RWPE2 (cell line): ENCODE data around the gene AFAP1L2.

Source experiments
- ATAC-seq: fragments of 200-7000 bp; cut with Tn5 transposase; 3 replicates; pipeline ENCODE4 v1.9.1; 2021; ENCODE audit warnings: low read depth
- DNase-seq: peaks from one replicate; pipeline ENCODE4 v3.0.0-alpha.2; 2020; ENCODE audit warnings: low spot score
- H3K27ac ChIP-seq: fragments of 450-650 bp; 2 replicates; pipeline ENCODE4 v1.5.1; 2017; ENCODE audit warnings: mild to moderate bottlenecking; ENCODE audit not compliant: poor library complexity, severe bottlenecking
- H3K27me3 ChIP-seq: fragments of 250-450 bp; sonication (Bioruptor Pico); 2 replicates; pipeline ENCODE4 v1.5.1; 2021; ENCODE audit warnings: mild to moderate bottlenecking, moderate library complexity; ENCODE audit not compliant: insufficient read depth, poor library complexity, severe bottlenecking
- H3K36me3 ChIP-seq: fragments of 250-450 bp; sonication (Bioruptor Pico); 2 replicates; pipeline ENCODE4 v1.5.1; 2020; ENCODE audit warnings: low read depth, mild to moderate bottlenecking, moderate library complexity
- H3K4me1 ChIP-seq: fragments of 250-450 bp; sonication (Bioruptor Pico); 2 replicates; pipeline ENCODE4 v1.5.1; 2021; ENCODE audit warnings: mild to moderate bottlenecking, moderate library complexity; ENCODE audit not compliant: insufficient read depth, poor library complexity, severe bottlenecking
- H3K4me3 ChIP-seq: fragments of 250-450 bp; sonication (Bioruptor Pico); 2 replicates; pipeline ENCODE4 v1.5.1; 2021; ENCODE audit warnings: mild to moderate bottlenecking, moderate library complexity; ENCODE audit not compliant: severe bottlenecking
- H3K9me3 ChIP-seq: fragments of 250-450 bp; sonication (Bioruptor Pico); 2 replicates; pipeline ENCODE4 v1.5.1; 2021; ENCODE audit warnings: mild to moderate bottlenecking, moderate library complexity; ENCODE audit not compliant: severe bottlenecking
- CTCF ChIP-seq: fragments of 450-650 bp; IDR thresholded peaks from one replicate; pipeline ENCODE4 v1.5.1; 2017; ENCODE audit warnings: mild to moderate bottlenecking, moderate library complexity; ENCODE audit not compliant: poor library complexity, severe bottlenecking

AFAP1L2 gene

DNA sequence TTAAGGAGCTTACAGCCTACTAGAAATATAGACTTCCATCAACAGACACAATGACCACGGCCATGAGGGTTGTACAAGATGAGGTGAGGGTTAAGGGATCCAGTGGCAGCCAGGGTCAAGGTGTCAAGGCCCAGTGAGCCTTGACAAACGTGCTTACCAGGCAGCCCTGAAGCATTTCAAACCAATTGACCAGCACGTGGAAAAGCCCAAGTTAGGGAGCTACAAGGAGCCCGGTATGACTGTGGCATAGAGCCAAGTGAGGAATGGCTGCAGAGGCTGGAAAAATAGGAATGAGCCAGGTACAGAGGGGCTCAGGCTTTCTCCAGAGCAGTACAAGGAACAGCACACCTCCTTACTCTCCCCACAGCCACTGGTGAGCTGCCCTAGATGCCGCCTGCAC, 12.7 kb downstream of the AFAP1L2 start:
- H3K27ac ChIP-seq, result peak overlapping the region; percentile 76
- H3K36me3 ChIP-seq, result no peaks in the 10 kb centered on the region
- H3K27me3 ChIP-seq, result no peaks in the 10 kb centered on the region
- H3K9me3 ChIP-seq, result no peaks in the 10 kb centered on the region
- DNase-seq (no peak), ATAC-seq (no peak)
- TF ChIP-seq CTCF, result no peak
- H3K4me1 ChIP-seq, result peaks cover 42% of the 10 kb centered on the region
- H3K4me3 ChIP-seq, result no peak overlapping the region

GRCh38 chr10:114389426-114389825, 14.9 kb downstream of the AFAP1L2 start:
- no peaks in the 10 kb centered on the region for H3K27me3 ChIP-seq
- TF ChIP-seq CTCF, result no peak
- no peaks in the 10 kb centered on the region for H3K9me3 ChIP-seq
- H3K27ac ChIP-seq, result peak overlapping the region; percentile 76
- ATAC-seq (peak; percentile 64), DNase-seq (no peak)
- no peak overlapping the region for H3K4me3 ChIP-seq
- H3K4me1 ChIP-seq, result peaks cover 42% of the 10 kb centered on the region
- H3K36me3 ChIP-seq, result no peaks in the 10 kb centered on the region

GRCh38 chr10:114388275-114388674, 16.0 kb downstream of the AFAP1L2 start:
- Histone ChIP-seq H3K4me1 (peaks cover 38% of the 10 kb centered on the region), H3K27ac (peak overlapping the region; percentile 76), H3K9me3 (no peaks in the 10 kb centered on the region), H3K36me3 (no peaks in the 10 kb centered on the region), H3K27me3 (no peaks in the 10 kb centered on the region), H3K4me3 (no peak overlapping the region)
- DNase-seq, result no peak
- no peak for TF ChIP-seq CTCF
- 0 out of 3 replicates have a peak, but pooled peaks have one; percentile 13 for ATAC-seq

DNA sequence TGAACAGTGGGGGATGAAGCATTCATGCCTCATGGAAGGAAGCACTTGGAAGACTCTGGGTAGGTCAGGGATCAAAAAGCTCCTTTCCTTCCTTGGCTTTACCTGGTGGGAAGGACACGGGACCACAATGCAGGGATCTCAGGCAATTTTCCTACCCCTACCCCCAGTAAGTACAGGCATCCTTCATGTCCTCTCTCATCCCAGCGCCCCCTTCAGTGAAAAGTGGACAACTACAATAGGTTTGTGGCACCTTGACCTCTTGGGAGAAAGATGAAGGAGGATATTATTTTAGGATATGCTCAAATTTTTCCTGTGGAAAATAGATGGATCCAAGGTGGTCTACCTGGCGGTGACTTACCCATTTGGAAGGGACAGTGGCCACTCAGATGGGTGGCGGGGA, 16.5 kb downstream of the AFAP1L2 start:
- DNase-seq (no peak), ATAC-seq (no peak)
- H3K4me1 ChIP-seq, result peaks cover 38% of the 10 kb centered on the region
- no peak for TF ChIP-seq CTCF
- peak overlapping the region; percentile 76 for H3K27ac ChIP-seq
- H3K4me3 ChIP-seq, result no peak overlapping the region
- H3K27me3 ChIP-seq, result no peaks in the 10 kb centered on the region
- no peaks in the 10 kb centered on the region for H3K36me3 ChIP-seq
- H3K9me3 ChIP-seq, result no peaks in the 10 kb centered on the region

GRCh38 chr10:114386452-114386851, 17.9 kb downstream of the AFAP1L2 start:
- DNase-seq (no peak), ATAC-seq (no peak)
- H3K36me3 ChIP-seq, result no peaks in the 10 kb centered on the region
- no peak overlapping the region for H3K4me3 ChIP-seq
- peaks cover 33% of the 10 kb centered on the region for H3K4me1 ChIP-seq
- H3K27ac ChIP-seq, result no peak overlapping the region
- no peak for TF ChIP-seq CTCF
- no peaks in the 10 kb centered on the region for H3K9me3 ChIP-seq
- H3K27me3 ChIP-seq, result no peaks in the 10 kb centered on the region
